Immature natural killer cell (primary cell): ENCODE measurements around the gene MGST2. TPM values are rescaled to one million over a fixed set of nuclear protein-coding genes. Genes with fewer than 3 reads are reported as not detected.

Experiments used
- DNase-seq, 3 donors: peaks; one replicate each; pipeline ENCODE4 v3.0.0; 2022; ENCODE audit warnings: mixed read lengths in 1 of 3
- H3K27ac Mint-ChIP-seq, 6 donors: one replicate each; pipeline ENCODE4 v1.8.0; 2020; ENCODE audit warnings: mixed read lengths in 6 of 6, mild to moderate bottlenecking in 5 of 6, inconsistent platforms in 4 of 6, moderate library complexity in 3 of 6
- H3K27me3 Mint-ChIP-seq, 3 donors: one replicate each; pipeline ENCODE4 v1.8.0; 2020 to 2021; ENCODE audit warnings: low read depth in 3 of 3, mild to moderate bottlenecking in 3 of 3, mixed read lengths in 3 of 3, moderate library complexity in 3 of 3, inconsistent platforms in 1 of 3
- H3K36me3 Mint-ChIP-seq, 3 donors: one replicate each; pipeline ENCODE4 v1.8.0; 2020; ENCODE audit warnings: mixed read lengths in 3 of 3, inconsistent platforms in 2 of 3, mild to moderate bottlenecking in 2 of 3
- H3K4me1 Mint-ChIP-seq, 2 donors: one replicate each; pipeline ENCODE4 v1.8.0; 2020; ENCODE audit warnings: inconsistent platforms in 2 of 2, mild to moderate bottlenecking in 2 of 2, mixed read lengths in 2 of 2, moderate library complexity in 1 of 2
- H3K4me3 Mint-ChIP-seq, 5 donors: one replicate each; pipeline ENCODE4 v1.8.0; 2020; ENCODE audit warnings: mild to moderate bottlenecking in 5 of 5, mixed read lengths in 5 of 5, inconsistent platforms in 3 of 5, moderate library complexity in 3 of 5
- H3K9me3 Mint-ChIP-seq, 6 donors: one replicate each; pipeline ENCODE4 v1.8.0; 2020; ENCODE audit warnings: mild to moderate bottlenecking in 6 of 6, mixed read lengths in 6 of 6, inconsistent platforms in 4 of 6, moderate library complexity in 3 of 6
- polyA plus RNA-seq, 3 donors: library from polyadenylated mRNA; unstranded; fragments of 300-500 nt; fragmentation: Illumina TruSeq; gene quantifications; one replicate each; pipeline ENCODE4 v1.2.3, GENCODE V29; 2021

MGST2 gene
- polyA plus RNA-seq, 3 donors from 2014 or later = 53.9 to 70.1 (median 56.7) TPM

DNA sequence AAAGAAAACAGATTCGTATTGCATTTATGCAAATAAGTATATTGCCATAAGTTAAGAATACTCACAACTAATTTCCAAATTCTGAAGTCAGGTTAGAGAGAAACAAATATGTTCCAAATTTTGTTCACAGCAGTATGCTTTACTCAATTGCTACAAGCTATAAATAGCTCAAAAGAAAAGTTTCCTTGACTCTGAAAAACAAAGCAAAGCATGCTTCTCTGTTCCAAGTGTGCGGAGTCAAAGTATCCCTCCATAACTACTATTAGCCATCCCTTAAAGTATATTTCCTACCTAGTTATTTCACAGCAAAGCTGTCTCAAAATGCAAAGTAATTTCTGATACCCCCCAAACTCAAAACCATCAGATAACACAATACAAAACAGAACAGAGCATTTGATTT, 47.3 kb downstream of the MGST2 start:
- H3K27ac Mint-ChIP-seq = no peak overlapping the region
- peaks cover 0 to 1% (median 0%) of the 10 kb centered on the region in 3 donors for H3K27me3 Mint-ChIP-seq
- H3K4me1 Mint-ChIP-seq = no peaks in the 10 kb centered on the region
- H3K36me3 Mint-ChIP-seq = peaks cover 0 to 19% (median 14%) of the 10 kb centered on the region in 3 donors
- DNase-seq = no peak
- no peak overlapping the region for H3K4me3 Mint-ChIP-seq
- peaks cover 0 to 3% (median 0%) of the 10 kb centered on the region in 6 donors for H3K9me3 Mint-ChIP-seq

DNA sequence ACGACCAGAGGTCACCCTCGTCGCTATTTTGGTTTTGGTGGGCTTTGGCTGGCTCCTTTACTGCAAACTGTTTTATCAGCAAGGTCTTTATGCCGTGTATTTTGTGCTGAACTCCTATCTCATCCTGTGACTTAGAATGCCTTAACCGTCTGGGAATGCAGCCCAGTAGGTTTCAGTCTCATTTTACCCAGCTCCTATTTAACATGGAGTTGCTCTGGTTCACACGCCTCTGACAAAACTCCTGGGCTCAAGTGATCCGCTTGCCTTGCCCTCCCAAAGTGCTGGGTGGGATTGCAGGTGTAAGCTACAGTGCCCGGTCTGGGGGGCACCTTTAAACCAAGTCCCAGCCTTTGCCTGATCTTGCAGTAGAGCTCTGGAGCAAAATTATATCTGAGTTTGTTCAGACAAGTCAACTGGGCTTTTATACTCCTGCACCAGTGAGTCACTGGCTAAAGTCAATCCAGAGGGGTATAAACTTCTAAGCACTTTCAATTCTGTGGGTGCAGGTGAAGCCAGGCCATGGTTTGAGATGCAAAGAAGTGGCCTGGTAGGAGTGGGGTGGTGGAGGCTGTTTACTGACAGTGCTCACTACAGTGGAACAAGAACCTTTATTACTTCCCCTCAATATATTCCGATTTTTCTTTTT, 50.2 kb downstream of the MGST2 start:
- peaks cover 0 to 10% (median 3%) of the 10 kb centered on the region in 3 donors for H3K36me3 Mint-ChIP-seq
- H3K27me3 Mint-ChIP-seq = peaks cover 0 to 1% (median 0%) of the 10 kb centered on the region in 3 donors
- H3K9me3 Mint-ChIP-seq = no peaks in the 10 kb centered on the region
- no peaks in the 10 kb centered on the region for H3K4me1 Mint-ChIP-seq
- no peak overlapping the region for H3K27ac Mint-ChIP-seq
- no peak overlapping the region for H3K4me3 Mint-ChIP-seq
- no peak for DNase-seq

- Mint-ChIP-seq H3K36me3 (peaks cover 0 to 6% (median 3%) of the 10 kb centered on the region in 3 donors), H3K4me1 (no peaks in the 10 kb centered on the region), H3K27ac (no peak overlapping the region), H3K27me3 (peaks cover 0 to 1% (median 0%) of the 10 kb centered on the region in 3 donors), H3K9me3 (no peaks in the 10 kb centered on the region), H3K4me3 (no peak overlapping the region)
- DNase-seq = no peak
Measured at GRCh38 chr4:139718358-139718757, 52.7 kb downstream of the MGST2 start.

- H3K9me3 Mint-ChIP-seq = no peaks in the 10 kb centered on the region
- H3K27me3 Mint-ChIP-seq = peaks cover 0 to 1% (median 0%) of the 10 kb centered on the region in 3 donors
- H3K4me1 Mint-ChIP-seq = no peaks in the 10 kb centered on the region
- peaks cover 0 to 6% (median 3%) of the 10 kb centered on the region in 3 donors for H3K36me3 Mint-ChIP-seq
- DNase-seq = no peak
- H3K27ac Mint-ChIP-seq = no peak overlapping the region
- no peak overlapping the region for H3K4me3 Mint-ChIP-seq
Measured at GRCh38 chr4:139718833-139719232, 53.2 kb downstream of the MGST2 start.

DNA sequence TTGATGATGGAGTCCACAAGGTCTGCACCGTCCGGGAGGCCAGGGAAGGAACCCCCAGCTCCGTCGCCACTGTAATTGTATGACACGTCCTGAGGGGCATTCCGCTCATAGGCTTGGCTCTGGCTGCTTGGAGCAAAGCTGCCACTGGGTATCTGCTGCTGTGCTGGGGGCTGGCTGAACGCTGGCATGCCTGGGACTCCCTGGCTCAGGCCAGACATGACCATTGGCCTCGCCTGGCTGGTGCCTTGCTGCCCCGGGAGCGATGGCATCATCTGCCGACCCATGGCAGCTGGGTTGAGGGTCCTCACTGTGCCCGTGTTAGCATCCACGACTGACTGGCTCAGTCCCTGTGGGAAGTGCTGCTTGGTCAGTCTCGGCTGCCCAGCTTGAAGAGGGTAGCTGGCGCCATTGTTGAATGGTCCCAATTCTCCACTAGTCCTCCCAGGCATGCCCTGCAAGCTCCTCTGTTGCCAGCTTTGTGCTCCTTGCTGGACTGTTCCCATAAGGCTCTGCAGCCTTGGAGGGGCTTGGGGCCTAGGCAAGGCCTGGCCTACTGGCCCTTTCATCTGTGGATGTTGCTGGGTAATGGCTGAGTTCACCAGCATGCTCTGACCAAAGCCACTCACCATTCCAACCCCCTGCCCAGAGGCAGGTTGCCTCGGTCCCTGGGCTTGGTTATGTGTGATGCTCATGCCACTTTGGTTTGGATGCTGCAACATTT, 53.9 kb downstream of the MGST2 start:
- Mint-ChIP-seq H3K27me3 (peaks cover 0 to 1% (median 0%) of the 10 kb centered on the region in 3 donors), H3K4me3 (no peak overlapping the region), H3K9me3 (no peaks in the 10 kb centered on the region), H3K4me1 (no peaks in the 10 kb centered on the region), H3K36me3 (peaks cover 0 to 6% (median 3%) of the 10 kb centered on the region in 3 donors), H3K27ac (no peak overlapping the region)
- no peak for DNase-seq

- H3K36me3 Mint-ChIP-seq = peaks cover 0 to 6% (median 0%) of the 10 kb centered on the region in 3 donors
- no peak for DNase-seq
- no peak overlapping the region for H3K27ac Mint-ChIP-seq
- H3K4me1 Mint-ChIP-seq = no peaks in the 10 kb centered on the region
- no peaks in the 10 kb centered on the region for H3K9me3 Mint-ChIP-seq
- peaks cover 0 to 1% (median 0%) of the 10 kb centered on the region in 3 donors for H3K27me3 Mint-ChIP-seq
- no peak overlapping the region for H3K4me3 Mint-ChIP-seq
Measured at GRCh38 chr4:139720806-139721205, 55.2 kb downstream of the MGST2 start.

- no peaks in the 10 kb centered on the region for H3K9me3 Mint-ChIP-seq
- peaks cover 0 to 6% (median 0%) of the 10 kb centered on the region in 3 donors for H3K36me3 Mint-ChIP-seq
- H3K4me3 Mint-ChIP-seq = no peak overlapping the region
- no peak for DNase-seq
- H3K27me3 Mint-ChIP-seq = peaks cover 0 to 1% (median 0%) of the 10 kb centered on the region in 3 donors
- H3K4me1 Mint-ChIP-seq = no peaks in the 10 kb centered on the region
- no peak overlapping the region for H3K27ac Mint-ChIP-seq
Measured at GRCh38 chr4:139721789-139722188, 56.2 kb downstream of the MGST2 start.

DNA sequence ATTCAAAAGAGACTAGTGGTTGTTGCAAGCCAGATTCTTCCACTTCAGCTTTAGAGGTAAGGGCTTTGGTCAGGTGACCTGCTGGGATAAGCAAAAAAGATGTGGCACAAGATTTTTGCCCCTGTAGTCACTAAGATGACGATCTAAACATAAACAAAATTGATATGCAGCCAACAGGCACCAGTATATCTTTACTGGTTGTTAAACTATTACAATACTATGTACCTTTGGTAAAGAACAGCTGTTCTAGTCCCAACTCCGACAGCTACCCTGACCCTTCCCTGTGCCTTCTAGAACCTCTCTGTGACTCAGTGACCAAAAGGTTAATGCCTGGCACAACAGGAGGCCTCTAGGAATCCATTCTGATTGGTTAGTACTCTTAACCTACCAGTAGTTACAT, 59.6 kb downstream of the MGST2 start:
- Mint-ChIP-seq H3K36me3 (peaks cover 0 to 6% (median 4%) of the 10 kb centered on the region in 3 donors), H3K27ac (no peak overlapping the region), H3K9me3 (no peaks in the 10 kb centered on the region), H3K4me1 (no peaks in the 10 kb centered on the region), H3K4me3 (no peak overlapping the region), H3K27me3 (no peaks in the 10 kb centered on the region)
- DNase-seq = no peak

GRCh38 chr4:139726615-139727014, 61.0 kb downstream of the MGST2 start:
- Mint-ChIP-seq H3K36me3 (peaks cover 0 to 6% (median 4%) of the 10 kb centered on the region in 3 donors), H3K4me1 (no peaks in the 10 kb centered on the region), H3K27me3 (peaks cover 0 to 4% (median 2%) of the 10 kb centered on the region in 3 donors), H3K27ac (no peak overlapping the region), H3K4me3 (no peak overlapping the region), H3K9me3 (no peaks in the 10 kb centered on the region)
- no peak for DNase-seq

DNA sequence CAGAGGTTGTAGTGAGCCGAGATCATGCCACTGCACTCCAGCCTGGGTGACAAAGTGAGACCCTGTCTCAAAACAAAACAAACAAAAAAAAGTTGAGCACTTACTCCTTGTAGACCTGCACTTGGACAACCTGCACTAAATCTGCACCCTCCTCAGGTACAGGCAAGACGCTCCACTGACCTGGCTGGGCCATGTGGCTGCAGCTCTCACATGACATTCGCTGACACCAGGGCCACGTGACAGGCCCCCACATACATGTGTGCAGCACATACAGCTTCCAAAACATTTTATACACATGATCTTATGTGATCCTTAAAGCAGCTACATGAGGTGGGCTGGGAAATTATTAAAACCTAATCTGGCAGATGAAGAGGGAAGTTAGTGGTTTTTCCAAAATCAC, 62.5 kb downstream of the MGST2 start:
- Mint-ChIP-seq H3K27me3 (peaks cover 0 to 10% (median 4%) of the 10 kb centered on the region in 3 donors), H3K36me3 (peaks cover 0 to 9% (median 7%) of the 10 kb centered on the region in 3 donors), H3K27ac (no peak overlapping the region), H3K4me3 (no peak overlapping the region), H3K9me3 (no peaks in the 10 kb centered on the region), H3K4me1 (no peaks in the 10 kb centered on the region)
- DNase-seq = no peak

GRCh38 chr4:139728840-139729239, 63.2 kb downstream of the MGST2 start:
- Mint-ChIP-seq H3K36me3 (peaks cover 0 to 9% (median 7%) of the 10 kb centered on the region in 3 donors), H3K4me1 (no peaks in the 10 kb centered on the region), H3K9me3 (no peaks in the 10 kb centered on the region), H3K27ac (peak overlapping the region in 2 of 6 donors; percentile 28 to 63), H3K4me3 (no peak overlapping the region), H3K27me3 (peaks cover 0 to 11% (median 4%) of the 10 kb centered on the region in 3 donors)
- DNase-seq = no peak

- Mint-ChIP-seq H3K4me1 (peaks cover 10 to 16% of the 10 kb centered on the region in 2 donors), H3K36me3 (peaks cover 0 to 9% (median 7%) of the 10 kb centered on the region in 3 donors), H3K27me3 (peaks cover 5 to 21% (median 13%) of the 10 kb centered on the region in 3 donors), H3K4me3 (peak overlapping the region in 1 of 5 donors; percentile 24), H3K9me3 (no peaks in the 10 kb centered on the region), H3K27ac (no peak overlapping the region)
- no peak for DNase-seq
Measured at GRCh38 chr4:139732991-139733570, 67.5 kb downstream of the MGST2 start.

GRCh38 chr4:139734201-139734874, 68.7 kb downstream of the MGST2 start:
- no peaks in the 10 kb centered on the region for H3K9me3 Mint-ChIP-seq
- H3K27ac Mint-ChIP-seq = peak overlapping the region in 1 of 6 donors; percentile 13
- peaks cover 10 to 16% of the 10 kb centered on the region in 2 donors for H3K4me1 Mint-ChIP-seq
- DNase-seq = no peak
- H3K36me3 Mint-ChIP-seq = peaks cover 0 to 3% (median 3%) of the 10 kb centered on the region in 3 donors
- peaks cover 5 to 21% (median 13%) of the 10 kb centered on the region in 3 donors for H3K27me3 Mint-ChIP-seq
- H3K4me3 Mint-ChIP-seq = peak overlapping the region; percentile 71 to 84 (median 76)
